HCT116 (cell line): Measurements from ENCODE around the gene TMPRSS13. TPM values are rescaled to one million over a fixed set of nuclear protein-coding genes. Genes with fewer than 3 reads are reported as not detected.

Experiments
- ATAC-seq: fragments of 200-7000 bp; cut with Tn5 transposase; 2 replicates; pipeline ENCODE4 v1.9.1; 2020; ENCODE audit warnings: mild to moderate bottlenecking, moderate library complexity
- BruUV-seq: library from RNA; stranded (reverse); fragments of 400-500 nt; replicated peaks from 2 replicates; lab custom pipeline; 2021; lab: Mats Ljungman, UMichigan
- CTCF ChIA-PET: fragments of 300-600 bp; sonication (Branson Sonifier 250); formaldehyde crosslinking; loops from one replicate; lab custom pipeline; 2021; ENCODE audit warnings: antibody characterized with exemption; lab: Charles Lee
- POLR2A ChIA-PET: fragments of 300-600, 350-600 bp; sonication (Branson Sonifier 250); formaldehyde crosslinking; loops from one replicate; lab custom pipeline; 2021; ENCODE audit warnings: antibody characterized with exemption; lab: Charles Lee
- RAD21 ChIA-PET, 2 experiments: fragments of 300-600 bp; sonication (Branson Sonifier 250); formaldehyde crosslinking; loops; one replicate each; lab custom pipeline; 2023; ENCODE audit warnings: low total read pairs in 2 of 2; ENCODE audit not compliant: uncharacterized antibody in 2 of 2, unreplicated experiment in 2 of 2, low non-redundant PET in 1 of 2; lab: Charles Lee
- DNase-seq: peaks from one replicate; pipeline ENCODE4 v3.0.0-alpha.2; 2010; ENCODE audit warnings: low read depth, low spot score
- H2AFZ ChIP-seq: fragments of 200-600 bp; shearing (Covaris generic), sonication (generic); 2 replicates; pipeline ENCODE4 v1.6.1; 2017; ENCODE audit warnings: low read depth, mixed run types, mixed read lengths, antibody characterized with exemption, low read length; ENCODE audit not compliant: poor library complexity, severe bottlenecking
- H3K27ac ChIP-seq: 2 replicates; pipeline ENCODE4 v1.5.1; 2012; ENCODE audit warnings: low read depth, low read length
- H3K27me3 ChIP-seq: fragments of 200-600 bp; sonication (generic); 2 replicates; pipeline ENCODE4 v1.6.1; 2016; ENCODE audit warnings: mixed run types, low read length, mixed read lengths; ENCODE audit not compliant: insufficient read depth
- H3K36me3 ChIP-seq, 2 experiments: fragments of 200-500 bp in 1 of 2; fragments of 200-600 bp in 1 of 2; sonication (Bioruptor generic) in 1 of 2; sonication (generic) in 1 of 2; 2 replicates each; pipeline versions ENCODE4 v1.5.1 to v1.6.1; 2014 to 2016; ENCODE audit warnings: low read length in 2 of 2, inconsistent platforms in 1 of 2, mixed read lengths in 1 of 2, mixed run types in 1 of 2; ENCODE audit not compliant: insufficient read depth in 2 of 2, control insufficient read depth in 1 of 2
- H3K4me1 ChIP-seq, 2 experiments: fragments of 200-600 bp in 1 of 2; sonication (generic) in 1 of 2; 2 replicates each; pipeline versions ENCODE4 v1.5.1 to v1.6.1; 2012 to 2017; ENCODE audit warnings: low read length in 2 of 2, inconsistent platforms in 1 of 2, mild to moderate bottlenecking in 1 of 2, mixed read lengths in 1 of 2, mixed run types in 1 of 2, moderate library complexity in 1 of 2; ENCODE audit not compliant: insufficient read depth in 2 of 2, control insufficient read depth in 1 of 2
- H3K4me2 ChIP-seq: fragments of 200-600 bp; sonication (generic); 2 replicates; pipeline ENCODE4 v1.6.1; 2017; ENCODE audit warnings: mixed run types, low read length, mixed read lengths
- H3K4me3 ChIP-seq, 2 experiments: fragments of 200-600 bp in 1 of 2; sonication (generic) in 1 of 2; replicated peaks in 1 of 2; 2 replicates each; pipeline ENCODE4 v1.5.1; 2011 to 2016; ENCODE audit warnings: low read length in 2 of 2, control low read depth in 1 of 2, low read depth in 1 of 2, mild to moderate bottlenecking in 1 of 2, mixed read lengths in 1 of 2, mixed run types in 1 of 2
- H3K79me2 ChIP-seq: fragments of 200-600 bp; sonication (generic); 2 replicates; pipeline ENCODE4 v1.6.1; 2017; ENCODE audit warnings: mild to moderate bottlenecking, mixed run types, low read length, moderate library complexity, mixed read lengths; ENCODE audit not compliant: insufficient read depth
- H3K9ac ChIP-seq: fragments of 200-600 bp; sonication (generic); 2 replicates; pipeline ENCODE4 v1.6.1; 2016; ENCODE audit warnings: low read length, mixed read lengths
- H3K9me2 ChIP-seq: fragments of 200-600 bp; sonication (generic), shearing (Covaris generic); 2 replicates; pipeline ENCODE4 v1.6.1; 2017; ENCODE audit warnings: mixed run types, mild to moderate bottlenecking, moderate library complexity; ENCODE audit not compliant: insufficient read depth
- H3K9me3 ChIP-seq, 2 experiments: fragments of 200-500 bp in 1 of 2; fragments of 200-600 bp in 1 of 2; sonication (Bioruptor generic) in 1 of 2; sonication (generic) in 1 of 2; 2 replicates each; pipeline ENCODE4 v1.6.1; 2014 to 2017; ENCODE audit warnings: low read length in 2 of 2, mixed read lengths in 2 of 2, inconsistent platforms in 1 of 2, low read depth in 1 of 2, mild to moderate bottlenecking in 1 of 2, mixed run types in 1 of 2, moderate library complexity in 1 of 2; ENCODE audit not compliant: control insufficient read depth in 1 of 2, insufficient read depth in 1 of 2
- H4K20me1 ChIP-seq: fragments of 200-600 bp; sonication (generic), shearing (Covaris generic); 2 replicates; pipeline ENCODE4 v1.6.1; 2017; ENCODE audit warnings: mixed run types, mild to moderate bottlenecking, moderate library complexity; ENCODE audit not compliant: insufficient read depth
- CBX3 ChIP-seq: IDR thresholded peaks from 2 replicates; pipeline ENCODE4 v1.6.1; 2012; ENCODE audit warnings: low read depth
- CEBPB ChIP-seq: IDR thresholded peaks from 2 replicates; pipeline ENCODE4 v1.6.1; 2012; ENCODE audit warnings: low read depth
- EGR1 ChIP-seq: IDR thresholded peaks from 2 replicates; pipeline ENCODE4 v1.6.1; 2012; ENCODE audit warnings: low read depth
- ELF1 ChIP-seq: IDR thresholded peaks from 2 replicates; pipeline ENCODE4 v1.6.1; 2012; ENCODE audit warnings: low read depth, borderline replicate concordance
- EZH2 ChIP-seq: fragments of 200-600 bp; sonication (generic); IDR thresholded peaks from 2 replicates; pipeline ENCODE4 v1.6.1; 2017; ENCODE audit warnings: antibody characterized with exemption, mixed run types
- FOSL1 ChIP-seq: IDR thresholded peaks from 2 replicates; pipeline ENCODE4 v1.6.1; 2012; ENCODE audit warnings: low read depth
- JUND ChIP-seq: IDR thresholded peaks from 2 replicates; pipeline ENCODE4 v1.6.1; 2012
- POLR2A ChIP-seq: IDR thresholded peaks from 2 replicates; pipeline ENCODE4 v1.7.0; 2011; ENCODE audit warnings: borderline replicate concordance; ENCODE audit not compliant: insufficient read depth, insufficient read length; ENCODE audit errors: extremely low read depth
- POLR2AphosphoS5 ChIP-seq: IDR thresholded peaks from 2 replicates; pipeline ENCODE4 v1.6.1; 2011; ENCODE audit warnings: mild to moderate bottlenecking, low read depth, low read length, moderate library complexity
- RAD21 ChIP-seq: IDR thresholded peaks from 2 replicates; pipeline ENCODE4 v1.6.1; 2012; ENCODE audit warnings: low read depth, mild to moderate bottlenecking
- SIN3A ChIP-seq: IDR thresholded peaks from 2 replicates; pipeline ENCODE4 v1.6.1; 2012; ENCODE audit warnings: low read depth
- SP1 ChIP-seq: IDR thresholded peaks from 2 replicates; pipeline ENCODE4 v1.6.1; 2012; ENCODE audit warnings: low read depth
- SRF ChIP-seq: IDR thresholded peaks from 2 replicates; pipeline ENCODE4 v1.6.1; 2012; ENCODE audit warnings: low read depth
- YY1 ChIP-seq: IDR thresholded peaks from 2 replicates; pipeline ENCODE4 v1.6.1; 2011; ENCODE audit warnings: low read length, low read depth, moderate library complexity, mild to moderate bottlenecking; ENCODE audit not compliant: insufficient replicate concordance; ENCODE audit errors: extremely low read depth
- ZNF274 ChIP-seq: fragments of 200-500 bp; sonication (Bioruptor generic); IDR thresholded peaks from 2 replicates; pipeline ENCODE4 v1.6.1; 2014; ENCODE audit warnings: mild to moderate bottlenecking, low read depth, low read length, inconsistent platforms
- intact Hi-C: fragments of 100-400 bp; cut with micrococcal nuclease; formaldehyde crosslinking; loops from 2 replicates; pipeline ENCODE4 v1.10.0; 2022
- total RNA-seq: library from RNA; stranded (reverse); gene quantifications from one replicate; pipeline ENCODE4 v1.2.1, GENCODE V29; 2021; ENCODE audit not compliant: unreplicated experiment
- TF ChIP-seq, protein P1 (sequence below): IDR thresholded peaks from 2 replicates; pipeline ENCODE4 v1.6.1; 2011; ENCODE audit warnings: mild to moderate bottlenecking, low read length, moderate library complexity; ENCODE audit not compliant: insufficient replicate concordance; ENCODE audit errors: extremely low read depth
- TF ChIP-seq, protein P2 (sequence below): IDR thresholded peaks from 2 replicates; pipeline ENCODE4 v1.6.1; 2012
- TF ChIP-seq, protein P3 (sequence below): IDR thresholded peaks from 2 replicates; pipeline ENCODE4 v1.6.1; 2012; ENCODE audit warnings: low read depth
- TF ChIP-seq, protein P4 (sequence below), 3 experiments: fragments of 200-600 bp in 1 of 3; sonication (generic) in 1 of 3; IDR thresholded peaks in 2 of 3; conservative IDR thresholded peaks in 1 of 3; 2 replicates each; pipeline ENCODE4 v1.5.1; 2012 to 2017; ENCODE audit warnings: low read depth in 2 of 3, low read length in 2 of 3, antibody characterized with exemption in 1 of 3, borderline replicate concordance in 1 of 3, control low read depth in 1 of 3, mild to moderate bottlenecking in 1 of 3, mixed read lengths in 1 of 3, mixed run types in 1 of 3, moderate library complexity in 1 of 3; ENCODE audit not compliant: insufficient read depth in 1 of 3
- TF ChIP-seq, protein P5 (sequence below): IDR thresholded peaks from 2 replicates; pipeline ENCODE4 v1.6.1; 2012

TMPRSS13 gene
- total RNA-seq, 1 experiment from 2014 or later: 0.52 TPM

DNA sequence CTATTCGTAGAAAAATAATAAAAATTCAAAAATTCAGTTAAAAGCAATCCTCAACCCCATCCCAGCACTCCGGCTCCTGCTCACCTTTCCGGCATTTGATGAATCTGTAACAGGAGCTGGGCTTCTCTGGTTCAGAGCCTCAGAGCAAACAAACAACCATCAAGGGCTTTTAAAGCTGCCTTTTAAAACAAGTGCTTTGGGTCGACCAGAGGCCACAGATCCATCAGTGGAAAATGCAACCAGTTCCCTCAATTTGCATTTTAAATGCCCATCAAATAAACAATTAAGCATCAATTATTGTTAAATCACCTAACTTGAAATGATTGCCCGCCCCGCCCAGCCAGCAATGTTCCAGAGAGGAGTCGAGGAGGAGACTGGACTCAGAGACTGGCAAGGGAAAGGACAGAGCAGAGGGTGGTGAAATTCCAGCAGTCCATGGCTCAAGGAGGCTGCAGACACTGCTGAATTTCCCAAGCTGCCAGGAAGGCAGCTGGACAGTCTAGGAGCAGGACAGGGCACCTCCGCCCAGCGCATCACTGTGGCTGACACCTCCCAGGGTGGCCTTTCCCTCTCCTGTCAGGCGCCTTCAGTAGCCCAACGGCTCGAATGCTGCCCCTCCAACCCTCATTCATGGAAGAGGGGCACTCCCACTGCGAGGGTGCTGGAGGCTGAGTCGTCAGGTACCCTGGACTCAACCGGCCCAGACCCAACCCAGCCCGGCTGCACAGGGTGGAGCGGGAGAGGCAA is 60.2 kb downstream of the TMPRSS13 start:
- H3K9me3 ChIP-seq: no peaks in the 10 kb centered on the region
- H3K27me3 ChIP-seq: peaks cover 23% of the 10 kb centered on the region; the same call in 1 of the 2 replicates
- no TSS peak for BruUV-seq
- no peaks in the 10 kb centered on the region for H4K20me1 ChIP-seq
- CTCF ChIA-PET: no interaction called here
- POLR2A ChIA-PET: no interaction called here
- no peaks in the 10 kb centered on the region for H3K36me3 ChIP-seq
- ATAC-seq (no peak), DNase-seq (no peak)
- no peaks in the 10 kb centered on the region for H3K79me2 ChIP-seq
- no peaks in the 10 kb centered on the region for H3K9me2 ChIP-seq
- no peak overlapping the region for H3K4me3 ChIP-seq
- H3K4me2 ChIP-seq: no peak overlapping the region
- peaks cover 4 to 5% of the 10 kb centered on the region in 2 experiments; a peak in 2 of 4 replicates for H3K4me1 ChIP-seq
- no peak overlapping the region for H3K9ac ChIP-seq
- no peak overlapping the region for H2AFZ ChIP-seq
- H3K27ac ChIP-seq: no peak overlapping the region
- RAD21 ChIA-PET: no interaction called here
- TF ChIP-seq RAD21 (no peak), CBX3 (no peak), ELF1 (no peak), SP1 (no peak), ZNF274 (no peak), CEBPB (no peak), SIN3A (no peak), SRF (no peak), EZH2 (no peak), FOSL1 (no peak), POLR2A (no peak), JUND (no peak), EGR1 (no peak), YY1 (no peak), POLR2AphosphoS5 (no peak)
- TF ChIP-seq, protein P1, sequence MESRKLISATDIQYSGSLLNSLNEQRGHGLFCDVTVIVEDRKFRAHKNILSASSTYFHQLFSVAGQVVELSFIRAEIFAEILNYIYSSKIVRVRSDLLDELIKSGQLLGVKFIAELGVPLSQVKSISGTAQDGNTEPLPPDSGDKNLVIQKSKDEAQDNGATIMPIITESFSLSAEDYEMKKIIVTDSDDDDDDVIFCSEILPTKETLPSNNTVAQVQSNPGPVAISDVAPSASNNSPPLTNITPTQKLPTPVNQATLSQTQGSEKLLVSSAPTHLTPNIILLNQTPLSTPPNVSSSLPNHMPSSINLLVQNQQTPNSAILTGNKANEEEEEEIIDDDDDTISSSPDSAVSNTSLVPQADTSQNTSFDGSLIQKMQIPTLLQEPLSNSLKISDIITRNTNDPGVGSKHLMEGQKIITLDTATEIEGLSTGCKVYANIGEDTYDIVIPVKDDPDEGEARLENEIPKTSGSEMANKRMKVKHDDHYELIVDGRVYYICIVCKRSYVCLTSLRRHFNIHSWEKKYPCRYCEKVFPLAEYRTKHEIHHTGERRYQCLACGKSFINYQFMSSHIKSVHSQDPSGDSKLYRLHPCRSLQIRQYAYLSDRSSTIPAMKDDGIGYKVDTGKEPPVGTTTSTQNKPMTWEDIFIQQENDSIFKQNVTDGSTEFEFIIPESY: no peak
- TF ChIP-seq, protein P2, sequence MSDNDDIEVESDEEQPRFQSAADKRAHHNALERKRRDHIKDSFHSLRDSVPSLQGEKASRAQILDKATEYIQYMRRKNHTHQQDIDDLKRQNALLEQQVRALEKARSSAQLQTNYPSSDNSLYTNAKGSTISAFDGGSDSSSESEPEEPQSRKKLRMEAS: no peak
- TF ChIP-seq, protein P3, sequence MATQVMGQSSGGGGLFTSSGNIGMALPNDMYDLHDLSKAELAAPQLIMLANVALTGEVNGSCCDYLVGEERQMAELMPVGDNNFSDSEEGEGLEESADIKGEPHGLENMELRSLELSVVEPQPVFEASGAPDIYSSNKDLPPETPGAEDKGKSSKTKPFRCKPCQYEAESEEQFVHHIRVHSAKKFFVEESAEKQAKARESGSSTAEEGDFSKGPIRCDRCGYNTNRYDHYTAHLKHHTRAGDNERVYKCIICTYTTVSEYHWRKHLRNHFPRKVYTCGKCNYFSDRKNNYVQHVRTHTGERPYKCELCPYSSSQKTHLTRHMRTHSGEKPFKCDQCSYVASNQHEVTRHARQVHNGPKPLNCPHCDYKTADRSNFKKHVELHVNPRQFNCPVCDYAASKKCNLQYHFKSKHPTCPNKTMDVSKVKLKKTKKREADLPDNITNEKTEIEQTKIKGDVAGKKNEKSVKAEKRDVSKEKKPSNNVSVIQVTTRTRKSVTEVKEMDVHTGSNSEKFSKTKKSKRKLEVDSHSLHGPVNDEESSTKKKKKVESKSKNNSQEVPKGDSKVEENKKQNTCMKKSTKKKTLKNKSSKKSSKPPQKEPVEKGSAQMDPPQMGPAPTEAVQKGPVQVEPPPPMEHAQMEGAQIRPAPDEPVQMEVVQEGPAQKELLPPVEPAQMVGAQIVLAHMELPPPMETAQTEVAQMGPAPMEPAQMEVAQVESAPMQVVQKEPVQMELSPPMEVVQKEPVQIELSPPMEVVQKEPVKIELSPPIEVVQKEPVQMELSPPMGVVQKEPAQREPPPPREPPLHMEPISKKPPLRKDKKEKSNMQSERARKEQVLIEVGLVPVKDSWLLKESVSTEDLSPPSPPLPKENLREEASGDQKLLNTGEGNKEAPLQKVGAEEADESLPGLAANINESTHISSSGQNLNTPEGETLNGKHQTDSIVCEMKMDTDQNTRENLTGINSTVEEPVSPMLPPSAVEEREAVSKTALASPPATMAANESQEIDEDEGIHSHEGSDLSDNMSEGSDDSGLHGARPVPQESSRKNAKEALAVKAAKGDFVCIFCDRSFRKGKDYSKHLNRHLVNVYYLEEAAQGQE: no peak
- TF ChIP-seq, protein P4, sequence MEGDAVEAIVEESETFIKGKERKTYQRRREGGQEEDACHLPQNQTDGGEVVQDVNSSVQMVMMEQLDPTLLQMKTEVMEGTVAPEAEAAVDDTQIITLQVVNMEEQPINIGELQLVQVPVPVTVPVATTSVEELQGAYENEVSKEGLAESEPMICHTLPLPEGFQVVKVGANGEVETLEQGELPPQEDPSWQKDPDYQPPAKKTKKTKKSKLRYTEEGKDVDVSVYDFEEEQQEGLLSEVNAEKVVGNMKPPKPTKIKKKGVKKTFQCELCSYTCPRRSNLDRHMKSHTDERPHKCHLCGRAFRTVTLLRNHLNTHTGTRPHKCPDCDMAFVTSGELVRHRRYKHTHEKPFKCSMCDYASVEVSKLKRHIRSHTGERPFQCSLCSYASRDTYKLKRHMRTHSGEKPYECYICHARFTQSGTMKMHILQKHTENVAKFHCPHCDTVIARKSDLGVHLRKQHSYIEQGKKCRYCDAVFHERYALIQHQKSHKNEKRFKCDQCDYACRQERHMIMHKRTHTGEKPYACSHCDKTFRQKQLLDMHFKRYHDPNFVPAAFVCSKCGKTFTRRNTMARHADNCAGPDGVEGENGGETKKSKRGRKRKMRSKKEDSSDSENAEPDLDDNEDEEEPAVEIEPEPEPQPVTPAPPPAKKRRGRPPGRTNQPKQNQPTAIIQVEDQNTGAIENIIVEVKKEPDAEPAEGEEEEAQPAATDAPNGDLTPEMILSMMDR (IDR thresholded peaks at IDR 0.05 in 2 of 3, conservative IDR thresholded peaks at IDR 0.05 in 1 of 3; ENCODE audit: borderline replicate concordance in 1 of 3, insufficient read depth in 1 of 3, low read depth in 2 of 3, low read length in 2 of 3): no peak
- TF ChIP-seq, protein P5, sequence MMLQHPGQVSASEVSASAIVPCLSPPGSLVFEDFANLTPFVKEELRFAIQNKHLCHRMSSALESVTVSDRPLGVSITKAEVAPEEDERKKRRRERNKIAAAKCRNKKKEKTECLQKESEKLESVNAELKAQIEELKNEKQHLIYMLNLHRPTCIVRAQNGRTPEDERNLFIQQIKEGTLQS: no peak
- intact Hi-C loops: no loop called here
